Testis (tissue), 3 donors: Measurements from ENCODE around the gene OR1F1. TPM values are rescaled to one million over a fixed set of nuclear protein-coding genes. Genes with fewer than 3 reads are reported as not detected.

Experiments used
- DNase-seq: peaks from one replicate; pipeline ENCODE4 v3.0.0-alpha.2; 2019
- H3K27ac ChIP-seq, 2 donors: fragments of 200-600 bp; sonication (generic); one replicate each; pipeline ENCODE4 v1.5.1; 2019
- H3K27me3 ChIP-seq: fragments of 200-600 bp; sonication (generic); one replicate; pipeline ENCODE4 v1.5.1; 2019
- H3K36me3 ChIP-seq: fragments of 200-600 bp; sonication (generic); one replicate; pipeline ENCODE4 v1.5.1; 2017; ENCODE audit warnings: low read depth; ENCODE audit errors: missing control alignments
- H3K4me1 ChIP-seq: fragments of 200-600 bp; sonication (generic); one replicate; pipeline ENCODE4 v1.5.1; 2019
- H3K4me3 ChIP-seq, 2 donors: fragments of 200-600 bp; sonication (generic); one replicate each; pipeline ENCODE4 v1.5.1; 2017 to 2019
- H3K9me3 ChIP-seq: fragments of 200-600 bp; sonication (generic); one replicate; pipeline ENCODE4 v1.5.1; 2017
- POLR2A ChIP-seq: fragments of 450-650 bp; IDR thresholded peaks from one replicate; pipeline ENCODE4 v1.6.1; 2017; ENCODE audit warnings: antibody characterized with exemption, mild to moderate bottlenecking, moderate library complexity
- WGBS, 2 donors: methylation state at CpG; one replicate each; pipeline ENCODE4 v1.1.5; 2018; 5-methylcytosine and 5-hydroxymethylcytosine counted together
- intact Hi-C: fragments of 100-400 bp; cut with DNase I; formaldehyde crosslinking; loops from one replicate; pipeline ENCODE4 v1.15.1; 2023; ENCODE audit warnings: low total_unique reads
- polyA plus RNA-seq: library from polyadenylated mRNA; stranded (reverse); fragments of 350-450 nt; fragmentation: Illumina TruSeq; extraction: RNeasy Lipid Tissue Mini Kit (QIAGEN cat#74804); gene quantifications from one replicate; pipeline ENCODE4 v1.2.3, GENCODE V29; 2014; ENCODE audit warnings: low read depth, low replicate concordance; ENCODE audit not compliant: insufficient read depth
- total RNA-seq, 2 donors: library from RNA; depleted of rRNA; stranded (reverse); fragments of >200 nt; gene quantifications; one replicate each; pipeline ENCODE4 v1.2.3, GENCODE V29; 2016
- TF ChIP-seq, protein P1 (sequence below), 3 experiments: fragments of 450-650 bp in 2 of 3; fragments of 200-600 bp in 1 of 3; sonication (generic) in 1 of 3; IDR thresholded peaks; one replicate each; pipeline ENCODE4 v1.5.1; 2016 to 2019; ENCODE audit warnings: antibody characterized with exemption in 3 of 3, mild to moderate bottlenecking in 2 of 3, moderate library complexity in 1 of 3

Gene OR1F1
- total and polyA plus RNA-seq, 3 donors from 2014 or later: not detected

DNA sequence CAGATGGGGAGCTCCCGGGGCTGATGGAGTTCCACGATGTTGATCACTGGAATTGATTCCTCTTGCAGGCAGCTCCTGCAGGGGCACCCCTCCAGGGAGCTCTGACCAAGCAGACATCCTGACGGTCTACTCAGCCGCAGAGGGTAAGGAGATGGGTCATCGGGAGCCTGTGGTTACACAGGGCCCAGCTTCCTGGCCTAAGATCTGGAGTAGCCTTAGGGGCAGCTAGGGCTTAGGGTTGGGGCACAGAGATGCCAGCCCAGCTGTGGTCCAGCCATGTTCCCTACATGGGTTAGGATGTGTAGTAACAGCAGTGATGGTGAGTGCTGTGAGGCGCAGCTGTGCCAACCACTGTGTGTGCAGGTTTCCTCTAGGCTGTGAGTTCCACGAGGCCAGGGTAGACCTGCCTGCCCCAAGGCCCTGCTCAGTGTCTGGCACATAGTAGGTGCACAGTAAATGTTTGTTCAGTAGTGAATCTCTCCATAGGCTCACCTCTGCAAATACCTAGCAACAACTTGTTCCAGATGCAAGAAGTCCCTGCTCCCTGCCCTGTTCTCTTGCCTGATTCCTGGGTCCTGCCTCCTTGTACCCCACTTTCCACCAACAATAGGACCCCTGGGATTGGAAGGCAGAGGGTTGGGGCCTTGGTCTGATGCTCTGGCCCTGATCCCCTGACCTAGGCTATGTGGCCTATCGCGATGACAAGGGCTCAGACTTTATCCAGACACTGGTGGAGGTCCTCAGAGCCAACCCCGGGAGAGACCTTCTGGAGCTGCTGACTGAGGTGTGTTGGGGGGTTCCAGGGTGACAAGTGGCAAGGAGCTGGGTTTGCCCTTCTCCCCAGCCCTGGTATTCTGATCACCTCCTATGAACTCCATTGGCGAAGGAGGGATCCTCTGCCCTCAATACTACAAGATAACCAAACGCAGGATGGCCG is 39.5 kb upstream of the OR1F1 start:
- WGBS, 2 donors: 83 to 95% methylated on average over 6 to 13 of the region's 13 CpGs
- Histone ChIP-seq H3K4me3 (no peak overlapping the region), H3K27me3 (no peaks in the 10 kb centered on the region), H3K27ac (no peak overlapping the region), H3K4me1 (peaks cover 10% of the 10 kb centered on the region), H3K36me3 (no peaks in the 10 kb centered on the region), H3K9me3 (no peaks in the 10 kb centered on the region)
- TF ChIP-seq, protein P1, sequence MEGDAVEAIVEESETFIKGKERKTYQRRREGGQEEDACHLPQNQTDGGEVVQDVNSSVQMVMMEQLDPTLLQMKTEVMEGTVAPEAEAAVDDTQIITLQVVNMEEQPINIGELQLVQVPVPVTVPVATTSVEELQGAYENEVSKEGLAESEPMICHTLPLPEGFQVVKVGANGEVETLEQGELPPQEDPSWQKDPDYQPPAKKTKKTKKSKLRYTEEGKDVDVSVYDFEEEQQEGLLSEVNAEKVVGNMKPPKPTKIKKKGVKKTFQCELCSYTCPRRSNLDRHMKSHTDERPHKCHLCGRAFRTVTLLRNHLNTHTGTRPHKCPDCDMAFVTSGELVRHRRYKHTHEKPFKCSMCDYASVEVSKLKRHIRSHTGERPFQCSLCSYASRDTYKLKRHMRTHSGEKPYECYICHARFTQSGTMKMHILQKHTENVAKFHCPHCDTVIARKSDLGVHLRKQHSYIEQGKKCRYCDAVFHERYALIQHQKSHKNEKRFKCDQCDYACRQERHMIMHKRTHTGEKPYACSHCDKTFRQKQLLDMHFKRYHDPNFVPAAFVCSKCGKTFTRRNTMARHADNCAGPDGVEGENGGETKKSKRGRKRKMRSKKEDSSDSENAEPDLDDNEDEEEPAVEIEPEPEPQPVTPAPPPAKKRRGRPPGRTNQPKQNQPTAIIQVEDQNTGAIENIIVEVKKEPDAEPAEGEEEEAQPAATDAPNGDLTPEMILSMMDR (IDR thresholded peaks at IDR 0.05): no peak
- TF ChIP-seq POLR2A: no peak
- DNase-seq: no peak
- intact Hi-C loops: no loop called here

DNA sequence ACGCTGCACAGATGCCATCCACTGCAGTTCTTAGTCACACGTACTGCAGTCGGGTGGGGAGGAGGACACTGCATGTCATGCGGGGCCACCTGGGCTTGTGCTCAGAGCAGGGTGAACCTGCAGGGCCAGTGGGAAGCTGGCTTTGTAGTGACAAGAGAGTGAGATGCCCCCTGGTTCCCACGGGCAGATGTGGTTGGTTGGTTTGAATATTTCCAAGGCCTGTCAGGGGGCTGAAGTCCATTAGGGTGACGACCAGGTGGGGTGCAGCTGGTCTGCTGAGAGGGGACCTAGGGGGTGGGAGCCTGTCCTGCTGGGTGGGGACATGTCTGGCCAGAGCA is 38.8 kb upstream of the OR1F1 start:
- H3K4me3 ChIP-seq: no peak overlapping the region
- DNase-seq: no peak
- H3K27ac ChIP-seq: peak overlapping the region in 1 of 2 donors; percentile 79
- 67 to 100% methylated on average over 3 to 6 of the region's 6 CpGs for WGBS, 2 donors
- no peaks in the 10 kb centered on the region for H3K27me3 ChIP-seq
- no peak for TF ChIP-seq POLR2A
- TF ChIP-seq, protein P1 (IDR thresholded peaks at IDR 0.05): no peak
- intact Hi-C loops: no loop called here
- H3K9me3 ChIP-seq: no peaks in the 10 kb centered on the region
- H3K4me1 ChIP-seq: peaks cover 10% of the 10 kb centered on the region
- no peaks in the 10 kb centered on the region for H3K36me3 ChIP-seq

DNA sequence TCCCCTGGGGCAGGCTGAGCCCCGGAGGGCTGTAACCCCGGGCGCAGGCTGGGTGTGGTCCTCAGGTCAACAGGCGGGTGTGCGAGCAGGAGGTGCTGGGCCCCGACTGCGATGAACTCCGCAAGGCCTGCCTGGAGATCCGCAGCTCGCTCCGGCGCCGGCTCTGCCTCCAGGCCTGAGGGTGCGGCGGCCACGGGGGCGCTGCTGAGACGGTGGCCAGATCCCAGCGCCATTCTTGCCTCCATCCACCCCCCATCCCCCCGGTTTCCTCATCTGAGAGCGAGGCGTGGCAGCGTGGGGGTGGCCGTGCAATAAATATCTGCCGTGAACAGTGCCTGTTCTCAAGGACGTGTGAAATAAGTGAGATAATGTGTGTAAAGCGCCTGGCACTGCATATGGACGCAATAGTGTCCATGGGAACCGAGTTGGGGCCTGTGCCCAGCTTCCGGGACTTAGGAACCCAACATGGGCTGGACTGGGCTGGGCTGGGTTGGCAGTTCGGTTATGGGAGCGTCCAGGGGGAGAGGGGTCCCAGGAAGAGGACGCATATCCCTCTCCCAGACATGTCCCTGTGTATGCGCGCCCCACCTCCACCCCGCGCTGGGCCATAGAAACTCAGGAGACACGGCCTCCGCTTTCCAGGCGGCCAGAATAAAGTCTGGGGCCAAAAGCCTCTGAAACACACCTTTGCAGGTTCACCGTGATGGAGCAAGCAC is 38.2 kb upstream of the OR1F1 start:
- Histone ChIP-seq H3K9me3 (no peaks in the 10 kb centered on the region), H3K27me3 (no peaks in the 10 kb centered on the region), H3K36me3 (no peaks in the 10 kb centered on the region), H3K27ac (peak overlapping the region; percentile 79 to 86), H3K4me3 (peak overlapping the region; percentile 62), H3K4me1 (peaks cover 10% of the 10 kb centered on the region)
- TF ChIP-seq, protein P1 (IDR thresholded peaks at IDR 0.05): no peak
- no peak for TF ChIP-seq POLR2A
- peak; percentile 78 for DNase-seq
- intact Hi-C loops: no loop called here
- 16 to 23% methylated on average over 27 to 36 of the region's 41 CpGs for WGBS, 2 donors

DNA sequence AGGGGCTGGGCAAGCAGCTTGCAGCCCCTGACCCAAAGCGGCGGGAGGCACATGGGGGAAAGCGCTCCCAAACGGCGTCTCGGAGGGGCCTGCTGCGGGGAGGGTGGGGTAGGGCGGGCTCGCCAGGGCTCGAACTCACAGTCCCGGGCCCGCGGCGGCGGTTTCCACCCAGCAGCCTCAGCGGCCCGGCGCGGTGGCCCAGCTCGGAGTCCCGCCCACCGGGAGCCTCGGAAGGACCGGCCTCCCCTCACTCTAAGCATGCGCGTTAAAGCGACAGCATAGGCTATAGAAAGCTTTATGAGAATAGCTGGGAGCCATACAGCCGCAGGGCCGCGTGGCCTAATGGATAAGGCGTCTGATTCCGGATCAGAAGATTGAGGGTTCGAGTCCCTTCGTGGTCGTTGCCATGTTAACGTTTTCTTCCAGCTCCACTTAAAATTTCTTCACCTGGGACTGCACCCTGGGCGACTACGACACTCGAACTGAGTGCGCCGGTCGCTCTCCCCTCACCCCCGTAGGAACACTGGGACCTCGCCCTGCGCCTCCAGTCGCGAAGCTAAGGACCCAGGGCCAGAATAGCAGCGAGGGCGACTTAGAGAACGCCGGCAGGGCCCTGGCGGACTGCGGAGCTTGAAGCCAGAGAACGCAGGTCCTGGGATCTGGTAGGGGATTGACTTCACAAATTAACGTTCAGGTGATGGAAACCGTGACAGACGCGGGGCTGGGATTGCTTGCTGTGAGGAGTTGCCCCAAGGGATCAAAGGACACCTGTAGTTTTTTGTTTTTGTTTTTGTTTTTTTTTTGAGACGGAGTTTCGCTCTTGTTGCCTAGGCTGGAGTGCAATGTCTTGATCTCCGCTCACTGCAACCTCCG is 37.4 kb upstream of the OR1F1 start:
- TF ChIP-seq, protein P1 (IDR thresholded peaks at IDR 0.05): no peak
- TF ChIP-seq POLR2A: no peak
- 1 to 2% methylated on average over 16 to 57 of the region's 62 CpGs for whole genome bisulfite sequencing, 2 donors

More for the DNA sequence above, 37.4 kb upstream of the OR1F1 start:
- no peaks in the 10 kb centered on the region for H3K36me3 ChIP-seq
- peak overlapping the region; percentile 62 for H3K4me3 ChIP-seq
- intact Hi-C loops: no loop called here
- H3K9me3 ChIP-seq: no peaks in the 10 kb centered on the region
- H3K27ac ChIP-seq: peak overlapping the region; percentile 79 to 86
- H3K27me3 ChIP-seq: no peaks in the 10 kb centered on the region
- peaks cover 10% of the 10 kb centered on the region for H3K4me1 ChIP-seq
- DNase-seq: peak; percentile 96
